DMS53 (cell line): ENCODE measurements around the gene MT1X.
A peak's percentile ranks its signal among the peaks of the same experiment; 100 is the strongest.

ENCODE experiments used
- DNase-seq: peaks from one replicate; lab custom pipeline; 2025; lab: John Stamatoyannopoulos, UW

The MT1X gene

GRCh38 chr16:56681939-56682702, at the start of gene MT1X:
TSS of gene MT1X (plus strand) at chr16:56682470. CDS start at chr16:56682541, 71 bp downstream.
- DNase-seq = peak; percentile 97

DNA sequence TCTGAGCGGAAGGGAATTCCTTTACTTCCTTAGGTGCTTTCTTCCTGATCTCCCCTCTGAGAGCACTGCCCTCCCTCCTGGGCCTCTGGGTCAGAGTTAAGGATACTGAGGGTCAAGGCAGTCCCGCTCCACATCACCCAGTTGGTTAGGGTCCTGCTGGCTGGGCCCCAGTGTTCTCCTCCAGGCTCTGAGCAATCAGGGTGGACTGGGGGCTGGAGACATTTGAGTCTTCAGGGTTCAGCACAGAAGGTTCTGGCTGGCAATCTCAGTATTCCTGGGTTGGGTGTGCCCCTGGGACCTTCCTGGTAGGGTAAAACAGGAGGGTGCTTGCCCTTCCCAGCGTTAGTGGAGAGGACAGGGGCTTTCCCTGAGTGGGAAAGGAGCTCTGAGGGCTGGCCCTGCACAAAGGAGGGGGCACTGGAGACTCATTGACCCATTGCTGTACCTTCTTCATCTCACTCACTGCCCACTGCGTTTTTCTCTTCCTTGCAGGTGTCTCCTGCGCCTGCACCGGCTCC, 49.4 kb upstream of the MT1X start:
- DNase-seq = no peak

- no peak for DNase-seq
Observed at GRCh38 chr16:56633535-56633934, 48.7 kb upstream of the MT1X start.

DNA sequence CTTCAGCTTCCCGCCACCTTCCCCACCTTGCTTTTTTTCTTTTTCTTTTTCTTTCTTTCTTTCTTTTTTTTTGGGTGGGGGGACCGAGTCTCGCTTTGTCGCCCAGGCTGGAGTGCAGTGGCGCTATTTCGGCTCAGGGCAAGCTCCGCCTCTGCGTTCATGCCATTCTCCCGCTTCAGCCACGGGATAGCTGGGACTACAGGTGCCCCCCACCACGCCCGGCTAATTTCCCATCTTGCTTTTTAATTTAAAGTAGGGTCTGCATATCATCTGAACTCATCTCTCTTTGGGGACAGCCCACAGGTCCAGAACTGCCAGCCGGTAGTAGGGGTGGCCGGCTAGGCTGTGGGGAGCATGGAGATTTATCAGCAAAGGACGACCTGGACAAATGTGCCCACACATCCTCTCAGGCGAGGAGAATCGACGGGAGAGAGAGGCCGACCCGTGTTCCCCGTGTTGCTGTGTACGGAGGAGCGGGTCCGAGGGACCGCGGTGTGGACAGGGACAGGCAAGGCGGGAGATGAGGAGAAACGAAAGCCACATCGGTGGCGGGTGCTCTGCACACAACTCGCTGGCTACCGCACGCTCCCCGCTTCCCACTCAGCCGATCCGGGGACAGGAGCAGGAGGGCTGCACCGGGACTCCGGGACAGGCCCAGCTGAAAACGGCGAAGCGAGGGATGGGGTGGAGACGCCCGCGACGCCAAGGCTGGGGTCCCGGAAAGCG, 47.4 kb upstream of the MT1X start:
- no peak for DNase-seq

DNA sequence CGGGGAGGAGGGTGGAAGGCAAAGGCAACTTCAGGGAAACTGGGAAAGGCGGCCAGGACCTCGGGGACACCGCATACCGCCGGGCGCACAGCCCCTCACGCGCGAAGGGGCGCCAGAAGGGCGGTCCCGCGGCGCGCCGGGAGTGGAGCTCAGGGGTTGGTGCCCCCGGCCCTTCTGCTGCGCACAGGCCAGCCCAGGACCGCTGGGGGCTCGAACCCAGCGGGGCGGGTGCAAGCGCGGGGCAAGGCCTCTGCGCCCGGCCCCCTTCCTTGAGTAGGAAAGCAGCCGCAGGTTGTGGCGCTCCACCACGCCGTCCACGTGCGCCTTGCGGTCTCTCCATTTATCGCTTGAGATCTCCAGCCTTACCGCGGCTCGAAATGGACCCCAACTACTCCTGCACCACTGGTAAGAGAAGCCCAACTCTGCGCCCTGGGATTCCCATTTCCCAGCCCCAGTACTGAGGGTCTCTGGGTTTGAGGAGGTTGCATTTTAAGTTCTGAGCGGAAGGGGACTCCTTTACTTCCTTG, 46.8 kb upstream of the MT1X start:
- no peak for DNase-seq

- no peak for DNase-seq
Observed at GRCh38 chr16:56636616-56637413, 45.5 kb upstream of the MT1X start.

GRCh38 chr16:56637814-56638750, 44.2 kb upstream of the MT1X start, which contains the start of gene MT1A:
TSS of gene MT1A (plus strand) at chr16:56638666. CDS start at chr16:56638739, 73 bp downstream.
- DNase-seq = peak; percentile 79

GRCh38 chr16:56639045-56639444, 43.2 kb upstream of the MT1X start:
- DNase-seq = no peak

DNA sequence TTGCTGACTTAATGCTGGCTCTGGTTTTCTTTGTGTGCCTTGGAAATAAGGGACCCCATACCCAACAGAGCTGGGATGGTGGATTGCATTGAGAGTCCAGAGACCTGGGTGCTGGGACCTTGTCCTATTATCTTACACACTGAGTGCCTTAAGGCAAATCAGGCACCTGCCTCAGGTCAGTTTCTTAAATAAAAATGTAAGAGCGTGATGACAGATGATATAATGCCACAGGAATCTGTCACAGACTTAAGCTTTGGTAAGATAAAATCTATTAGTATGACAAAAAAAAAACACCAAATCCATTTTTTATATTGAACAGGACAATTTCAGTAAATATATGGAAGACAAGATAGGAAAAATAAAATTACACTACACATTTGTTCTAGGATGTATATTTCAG, 42.2 kb upstream of the MT1X start:
- DNase-seq = no peak

DNA sequence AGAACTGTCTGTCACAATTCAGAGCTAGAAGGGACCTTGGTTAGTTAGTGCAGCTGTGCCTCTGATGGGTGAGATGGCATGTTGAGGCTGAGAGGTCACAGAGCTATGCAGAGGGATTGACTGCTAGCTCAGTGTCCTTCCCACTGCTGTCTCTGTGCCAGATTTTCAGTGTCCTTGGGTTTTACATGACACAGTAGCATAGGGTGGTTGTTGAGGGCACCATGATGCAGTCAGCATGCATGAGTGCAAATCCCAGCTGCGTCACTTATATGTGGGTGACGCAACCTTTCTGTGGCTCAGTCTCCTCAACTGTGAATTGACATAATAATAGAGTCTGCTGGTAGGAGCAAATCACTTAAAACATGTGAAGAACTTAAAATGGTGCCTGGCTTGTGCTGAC, 41.1 kb upstream of the MT1X start:
- no peak for DNase-seq

- DNase-seq = peak; percentile 95
Observed at GRCh38 chr16:56643080-56643778, 39.0 kb upstream of the MT1X start.

- DNase-seq = no peak
Observed at GRCh38 chr16:56643833-56644232, 38.4 kb upstream of the MT1X start.

DNA sequence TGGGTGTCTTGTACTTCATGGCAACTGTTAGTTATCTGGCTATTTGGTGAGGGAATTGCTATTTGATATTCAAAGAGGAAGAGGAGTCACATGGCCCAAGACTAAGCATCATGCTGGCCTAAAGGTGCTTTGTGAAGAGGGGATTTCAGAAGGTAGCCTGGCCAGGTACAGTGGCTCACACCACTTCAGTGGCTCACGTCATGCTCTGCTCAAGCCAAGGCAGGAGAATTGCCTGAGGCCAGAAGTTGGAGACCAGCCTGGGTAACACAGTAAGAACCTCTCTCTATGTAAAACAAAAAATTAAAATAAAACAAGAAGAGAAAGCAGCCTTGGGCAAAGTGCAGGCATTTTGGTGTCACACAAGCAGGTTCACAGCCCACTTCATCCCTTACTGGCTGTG, 37.0 kb upstream of the MT1X start:
- no peak for DNase-seq

DNA sequence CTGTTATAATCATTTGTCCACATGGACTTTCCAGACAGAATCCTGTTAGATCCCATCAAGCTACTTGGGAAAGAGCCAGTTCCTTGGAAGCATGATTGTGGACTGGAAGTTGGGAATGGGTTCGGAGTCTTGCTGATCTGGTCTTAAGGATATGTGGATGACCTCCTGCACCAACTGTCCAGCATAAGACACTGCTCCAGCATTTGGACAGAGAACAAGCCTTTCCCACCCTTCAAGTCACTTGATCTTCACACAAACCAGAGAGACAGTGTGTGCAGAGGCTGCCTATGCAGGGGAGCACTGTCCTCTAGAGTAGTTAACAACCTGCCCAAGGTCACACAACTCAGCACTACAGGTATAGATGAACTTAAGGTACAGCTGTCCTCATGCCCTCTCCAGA, 36.4 kb upstream of the MT1X start:
- no peak for DNase-seq

GRCh38 chr16:56647641-56648431, 34.4 kb upstream of the MT1X start:
- DNase-seq = no peak

- DNase-seq = no peak
Observed at GRCh38 chr16:56649271-56649670, 33.0 kb upstream of the MT1X start.

DNA sequence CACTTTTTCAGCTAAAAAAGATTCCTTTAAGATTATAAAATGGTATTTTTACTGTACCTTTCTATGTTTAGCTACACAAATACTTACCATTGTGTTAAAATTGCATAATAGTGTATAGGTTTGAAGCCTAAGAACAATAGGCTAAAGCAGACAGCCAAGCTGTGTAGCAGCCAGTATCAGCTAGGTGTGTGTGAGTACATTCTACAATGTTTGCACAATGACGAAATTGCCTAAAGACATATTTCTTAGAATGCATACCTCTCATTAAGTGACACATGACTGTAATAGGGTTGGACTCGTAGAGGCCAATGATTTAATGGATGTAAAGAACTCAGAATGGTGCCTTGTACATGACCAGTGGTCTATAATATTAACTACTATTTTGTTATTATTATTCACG, 32.5 kb upstream of the MT1X start:
- DNase-seq = peak; percentile 29

DNA sequence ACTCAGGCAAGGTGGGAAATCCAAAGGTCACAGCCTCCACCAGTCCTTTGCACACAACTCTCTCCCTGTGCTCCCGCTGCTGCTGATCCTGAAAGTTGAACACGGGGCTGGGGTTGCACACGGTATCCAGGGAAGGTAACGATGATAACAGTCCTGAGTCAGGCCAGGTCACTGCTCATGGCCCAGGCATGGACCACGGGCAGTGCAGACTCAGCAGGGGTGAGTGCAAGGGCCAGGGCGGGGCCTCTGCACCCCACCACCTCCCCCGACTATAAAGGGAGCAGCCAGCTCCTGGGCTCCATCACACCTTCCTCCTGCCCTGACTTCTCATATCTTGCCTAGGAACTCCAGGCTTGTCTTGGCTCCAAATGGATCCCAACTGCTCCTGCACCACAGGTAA, 30.7 kb upstream of the MT1X start, which contains the start of gene MT1B:
Gene MT1B (plus strand): TSS at position 301 of the 400 bp plus-strand sequence. CDS start 68 bp downstream, at position 369.
- DNase-seq = no peak

GRCh38 chr16:56652600-56652999, 29.7 kb upstream of the MT1X start:
- no peak for DNase-seq
